ENCODE data around the gene FGF1.
"Not testable (repeated sequence)": the region's sequence is repeated elsewhere in the genome, so short reads cannot be mapped to it uniquely, and the experiment has no call there.

FGF1 gene

DNA sequence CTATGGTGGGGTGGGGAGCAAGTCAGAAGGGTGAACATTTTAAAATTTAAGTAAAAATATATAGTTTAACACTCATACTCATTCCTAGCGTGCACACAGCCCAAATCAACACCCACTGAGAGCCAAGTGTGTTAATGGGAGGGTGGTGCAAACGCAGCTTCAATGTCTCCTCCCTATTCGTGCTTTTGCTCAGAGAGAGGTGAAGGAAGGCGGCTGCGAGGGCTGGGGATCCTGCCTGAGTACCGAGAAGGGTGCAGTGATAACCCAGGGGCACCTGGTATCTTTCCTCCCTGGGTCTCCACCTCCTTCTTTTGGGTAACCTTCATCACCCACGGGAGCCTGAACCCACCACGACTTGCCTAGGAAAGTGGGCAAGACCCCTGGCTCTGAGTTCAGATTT is 35.0 kb downstream of the FGF1 start:
- TF ChIP-seq CTCF (IDR thresholded peaks at IDR 0.05; ENCODE audit: low read depth, low read length), result no peak
- DNase-seq (ENCODE audit: low read depth in 2 of 2), result no peak
- H3K4me3 ChIP-seq (replicated peaks in 1 of 2; ENCODE audit: low read depth in 2 of 2, low read length in 2 of 2), result no peak overlapping the region

GRCh38 chr5:142650060-142650459 is 35.8 kb downstream of the FGF1 start:
- no peak overlapping the region for H3K4me3 ChIP-seq (replicated peaks in 1 of 2; ENCODE audit: low read depth in 2 of 2, low read length in 2 of 2)
- no peak for DNase-seq (ENCODE audit: low read depth in 2 of 2)
- TF ChIP-seq CTCF (IDR thresholded peaks at IDR 0.05; ENCODE audit: low read depth, low read length), result no peak

DNA sequence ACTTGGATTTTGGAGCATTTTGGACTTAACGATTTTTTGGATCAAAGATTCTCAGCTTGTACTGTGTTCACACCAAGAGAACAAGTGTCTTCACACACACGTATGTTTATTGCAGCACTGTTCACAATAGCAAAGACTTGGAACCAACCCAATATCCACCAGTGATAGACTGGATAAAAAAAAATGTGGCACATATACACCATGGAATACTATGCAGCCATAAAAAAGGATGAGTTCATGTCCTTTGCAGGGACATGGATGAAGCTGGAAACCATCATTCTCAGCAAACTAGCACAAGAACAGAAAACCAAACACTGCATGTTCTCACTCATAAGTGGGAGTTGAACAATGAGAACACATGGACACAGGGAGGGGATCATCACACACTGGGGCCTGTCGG is 37.8 kb downstream of the FGF1 start:
- DNase-seq (ENCODE audit: low read depth in 2 of 2); H3K4me3 ChIP-seq (replicated peaks in 1 of 2; ENCODE audit: low read depth in 2 of 2, low read length in 2 of 2): not testable (repeated sequence)

GRCh38 chr5:142645456-142645855 is 40.4 kb downstream of the FGF1 start:
- DNase-seq (ENCODE audit: low read depth in 2 of 2), result no peak
- no peak for TF ChIP-seq CTCF (IDR thresholded peaks at IDR 0.05; ENCODE audit: low read depth, low read length)
- H3K4me3 ChIP-seq (replicated peaks in 1 of 2; ENCODE audit: low read depth in 2 of 2, low read length in 2 of 2), result no peak overlapping the region

- no peak for TF ChIP-seq CTCF (IDR thresholded peaks at IDR 0.05; ENCODE audit: low read depth, low read length)
- peak overlapping the region in 1 of 2 donors; percentile 21 for H3K4me3 ChIP-seq (replicated peaks in 1 of 2; ENCODE audit: low read depth in 2 of 2, low read length in 2 of 2)
- peak; percentile 98 to 99 for DNase-seq (ENCODE audit: low read depth in 2 of 2)
Observed at GRCh38 chr5:142644640-142645361, 41.1 kb downstream of the FGF1 start.

- no peak overlapping the region for H3K4me3 ChIP-seq (replicated peaks in 1 of 2; ENCODE audit: low read depth in 2 of 2, low read length in 2 of 2)
- TF ChIP-seq CTCF (IDR thresholded peaks at IDR 0.05; ENCODE audit: low read depth, low read length), result no peak
- peak in 1 of 2 donors; percentile 67 for DNase-seq (ENCODE audit: low read depth in 2 of 2)
Observed at GRCh38 chr5:142644127-142644526, 41.8 kb downstream of the FGF1 start.

DNA sequence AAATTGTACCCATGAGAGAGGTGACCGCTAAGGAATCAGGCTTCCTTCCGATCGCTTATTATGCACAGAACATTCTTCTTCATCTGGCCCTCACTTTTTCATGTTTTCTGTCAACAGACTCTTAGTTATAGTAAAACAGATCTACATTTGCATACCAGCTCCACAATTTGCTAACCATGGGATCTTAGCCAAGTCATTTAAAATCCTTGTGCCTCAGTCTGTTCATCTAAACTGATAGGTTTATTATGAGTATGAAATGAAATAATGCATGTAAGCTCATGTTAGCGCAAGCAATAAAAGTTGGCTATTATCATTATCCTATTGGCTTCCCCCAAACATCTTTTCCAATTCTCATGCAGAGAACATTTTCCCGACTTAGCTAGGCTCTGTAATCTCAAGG is 42.3 kb downstream of the FGF1 start:
- H3K4me3 ChIP-seq (replicated peaks in 1 of 2; ENCODE audit: low read depth in 2 of 2, low read length in 2 of 2), result no peak overlapping the region
- no peak for TF ChIP-seq CTCF (IDR thresholded peaks at IDR 0.05; ENCODE audit: low read depth, low read length)
- no peak for DNase-seq (ENCODE audit: low read depth in 2 of 2)

All from cardiac fibroblast (primary cell).